HG02981 (cell line): Measurements from ENCODE around the gene RPL27A.
A peak's percentile ranks its signal among the peaks of the same experiment; 100 is the strongest.

Experiments used
- ATAC-seq: cut with Tn5 transposase; IDR thresholded peaks from one replicate; pipeline ENCODE4 v1.9.1; 2021; ENCODE audit warnings: mild to moderate bottlenecking, moderate library complexity; ENCODE audit not compliant: unreplicated experiment

The RPL27A gene

DNA sequence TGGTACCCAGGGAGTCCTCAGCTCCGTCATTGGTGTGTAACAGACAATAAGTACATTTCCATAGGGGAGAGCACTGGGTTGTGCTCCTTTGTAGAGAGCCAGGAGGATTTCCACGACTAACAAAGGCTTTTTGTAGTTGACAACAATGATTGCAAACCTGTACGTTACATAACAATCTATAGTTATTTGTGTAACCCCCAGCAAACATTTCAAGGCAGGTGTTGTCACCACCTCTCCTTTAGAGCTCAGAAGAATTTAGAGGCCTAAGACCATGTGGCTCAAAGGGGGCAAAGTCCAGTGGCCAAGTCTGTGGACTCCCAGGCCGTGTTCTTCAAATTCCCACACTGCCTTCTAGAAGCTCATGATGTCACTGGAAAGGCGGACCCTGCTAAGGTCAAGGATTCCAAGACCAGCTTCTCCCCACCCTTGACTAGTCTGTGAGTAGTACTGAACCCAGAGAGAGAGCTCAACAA lies 15.8 kb downstream of the RPL27A start:
- no peak for ATAC-seq

DNA sequence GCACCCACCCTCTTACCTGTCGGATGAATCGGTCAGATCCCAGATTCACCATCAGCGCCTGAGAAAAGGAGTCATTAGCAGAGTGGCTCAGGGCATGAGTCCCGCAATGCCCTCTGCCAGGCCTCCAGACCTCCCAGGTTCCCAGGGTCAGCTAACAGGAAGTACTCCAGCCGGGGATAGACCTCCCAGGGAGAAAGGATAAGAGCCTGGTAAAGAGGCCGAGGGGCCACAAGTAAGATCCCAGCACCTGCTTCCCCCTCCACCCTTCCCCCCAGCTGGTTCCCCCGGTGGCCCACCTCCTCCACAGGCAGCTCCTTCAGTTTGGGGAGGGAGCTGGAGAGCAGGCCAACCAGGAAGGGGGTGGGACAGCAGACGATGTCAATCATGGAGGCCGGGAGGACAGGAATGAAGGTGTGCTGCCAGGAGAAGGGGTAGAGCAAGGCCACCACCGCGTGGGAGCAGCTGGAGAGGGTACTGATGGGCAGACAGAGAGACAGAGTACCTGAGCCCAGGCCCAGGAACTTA lies 16.4 kb downstream of the RPL27A start:
- no peak for ATAC-seq

DNA sequence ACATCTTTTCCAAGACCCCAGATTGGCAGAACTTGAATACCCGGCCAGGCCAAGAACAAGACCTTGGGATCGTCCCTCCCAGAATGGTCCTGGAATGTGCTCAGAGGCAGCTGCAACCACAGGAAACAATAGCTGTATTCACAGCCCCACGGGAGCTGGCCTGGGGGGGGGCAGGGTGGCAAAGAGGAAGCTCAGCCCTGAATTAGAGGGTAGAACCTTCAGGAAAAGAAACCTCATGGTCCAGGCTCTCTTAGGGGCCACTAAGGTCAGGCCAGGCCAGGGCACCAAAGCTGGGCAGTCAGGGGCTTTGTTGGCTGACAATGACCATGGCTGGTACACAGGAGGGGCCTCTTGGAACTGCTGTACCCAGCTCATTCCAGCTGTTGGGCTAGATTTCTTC lies 17.3 kb downstream of the RPL27A start:
- ATAC-seq: no peak

GRCh38 chr11:8701891-8702597 lies 19.5 kb downstream of the RPL27A start:
- no peak for ATAC-seq

GRCh38 chr11:8702598-8702915 lies 20.0 kb downstream of the RPL27A start:
- ATAC-seq: no peak

DNA sequence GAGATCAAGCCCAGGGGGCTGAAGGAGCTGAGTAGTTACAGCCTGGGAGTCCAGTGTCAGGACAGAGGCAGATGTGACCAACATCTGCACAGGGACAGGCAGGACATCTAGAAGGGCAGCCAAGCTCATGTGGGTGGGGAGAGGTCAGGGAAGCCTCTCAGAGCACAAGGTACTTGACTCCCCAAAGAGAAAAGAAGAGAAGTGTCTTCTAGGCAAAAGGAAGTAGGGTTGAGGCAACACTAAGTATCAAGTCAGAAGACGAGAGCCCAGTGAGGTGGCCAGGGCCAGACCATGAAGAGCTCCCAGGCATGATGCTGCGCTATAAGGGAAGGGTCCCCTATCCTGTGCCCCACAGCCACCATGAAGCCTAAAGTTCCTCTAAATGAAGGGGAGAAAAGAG lies 21.5 kb downstream of the RPL27A start:
- no peak for ATAC-seq

GRCh38 chr11:8705146-8705545 lies 22.6 kb downstream of the RPL27A start:
- ATAC-seq: no peak

DNA sequence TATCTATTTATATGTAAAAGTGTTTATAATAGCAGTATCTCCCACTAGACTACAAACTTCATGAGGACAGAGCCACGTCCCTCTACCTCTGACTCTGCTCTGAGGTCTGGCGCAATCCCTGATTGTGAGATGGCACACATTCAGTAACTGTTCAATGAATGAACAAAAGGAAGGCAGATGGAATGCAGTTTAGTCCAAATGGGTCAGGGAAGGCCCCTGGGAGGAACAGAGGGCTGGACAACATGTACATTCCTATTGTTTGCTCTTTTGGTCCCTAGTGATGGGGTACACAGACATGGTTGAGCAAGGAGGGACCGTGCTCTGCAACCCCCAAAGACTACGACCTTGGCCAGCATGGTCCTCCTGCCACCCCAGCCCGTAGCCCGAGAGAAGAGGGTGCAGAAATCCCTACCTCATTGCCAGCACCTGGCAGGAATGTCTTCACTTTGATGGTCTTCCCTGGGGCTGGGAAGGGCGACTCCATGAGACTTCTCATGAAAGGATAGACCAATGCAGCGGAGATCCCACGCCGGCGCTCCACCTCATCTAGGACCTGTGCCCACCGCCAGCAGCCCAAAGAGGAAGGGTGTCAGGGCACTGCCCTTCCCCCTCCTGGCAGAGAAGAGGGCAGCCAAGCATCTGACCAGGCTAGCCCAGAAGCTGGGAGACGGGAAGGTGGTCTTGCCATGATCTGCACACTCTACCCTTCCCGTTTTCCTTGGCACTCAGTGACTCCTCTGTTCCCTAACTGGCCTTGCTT lies 24.3 kb downstream of the RPL27A start:
- ATAC-seq: no peak

DNA sequence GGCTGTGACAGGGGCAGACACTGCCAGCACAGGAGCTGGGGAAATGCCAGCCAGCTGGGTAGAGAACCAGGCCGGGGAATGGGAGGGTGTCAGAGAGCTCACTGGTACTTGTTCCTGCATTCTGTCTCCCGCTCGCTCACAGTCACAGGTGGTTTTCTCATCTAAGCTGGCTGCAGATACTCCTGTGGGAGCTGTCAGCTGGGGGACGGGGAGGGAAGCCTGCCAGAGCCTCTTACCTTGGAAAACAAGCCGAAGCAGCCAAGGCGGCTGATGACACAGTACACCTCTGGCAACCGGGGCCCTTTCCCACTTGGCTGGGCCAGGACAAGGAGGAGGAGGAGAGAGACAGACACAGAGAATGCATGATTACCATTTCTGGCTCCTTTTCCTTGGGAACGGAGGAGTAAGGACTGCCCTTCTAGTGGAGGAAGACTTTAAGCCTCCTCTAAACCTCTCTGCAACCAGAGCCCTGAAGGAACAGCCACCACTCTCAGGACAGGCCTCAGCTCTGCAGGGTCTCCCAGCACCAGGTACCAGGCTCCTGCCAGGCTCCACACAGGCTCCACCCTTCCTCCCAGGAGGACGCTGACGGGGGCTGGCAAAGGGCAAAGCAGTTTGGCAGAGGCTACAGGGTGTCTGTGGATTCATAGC lies 25.1 kb downstream of the RPL27A start:
- no peak for ATAC-seq

DNA sequence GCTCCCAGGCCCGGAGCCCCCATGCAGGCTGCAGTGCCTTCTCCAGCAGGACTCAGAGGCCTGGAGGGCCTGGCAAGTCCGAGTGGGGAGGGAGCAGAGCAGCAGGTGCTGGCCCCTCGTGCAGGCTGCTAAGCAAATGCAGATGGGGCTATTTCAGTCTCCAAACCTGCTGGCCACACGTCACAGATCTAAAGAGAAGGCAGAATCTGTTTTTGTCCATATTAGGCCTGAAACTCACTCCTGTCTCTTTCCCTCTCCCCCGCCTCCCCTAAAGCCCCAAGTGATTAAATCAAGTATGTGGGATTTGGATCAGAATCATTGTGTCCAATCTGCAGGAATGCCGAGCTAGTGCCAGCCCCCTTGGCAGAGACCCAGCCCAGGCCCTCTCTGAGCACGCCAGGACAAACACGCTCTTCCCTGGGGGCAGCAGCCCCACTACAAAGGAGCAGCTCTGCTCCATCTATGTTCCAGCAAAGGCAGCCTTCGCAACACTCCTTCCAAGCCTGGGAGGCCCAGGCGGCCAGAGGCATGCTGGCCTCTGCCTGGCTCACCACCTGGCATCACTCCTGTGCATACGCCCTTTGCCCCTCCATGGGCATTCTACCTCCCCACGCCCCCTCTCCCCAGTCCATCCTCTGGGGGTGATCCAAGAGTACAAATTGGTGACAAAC lies 26.5 kb downstream of the RPL27A start:
- no peak for ATAC-seq

DNA sequence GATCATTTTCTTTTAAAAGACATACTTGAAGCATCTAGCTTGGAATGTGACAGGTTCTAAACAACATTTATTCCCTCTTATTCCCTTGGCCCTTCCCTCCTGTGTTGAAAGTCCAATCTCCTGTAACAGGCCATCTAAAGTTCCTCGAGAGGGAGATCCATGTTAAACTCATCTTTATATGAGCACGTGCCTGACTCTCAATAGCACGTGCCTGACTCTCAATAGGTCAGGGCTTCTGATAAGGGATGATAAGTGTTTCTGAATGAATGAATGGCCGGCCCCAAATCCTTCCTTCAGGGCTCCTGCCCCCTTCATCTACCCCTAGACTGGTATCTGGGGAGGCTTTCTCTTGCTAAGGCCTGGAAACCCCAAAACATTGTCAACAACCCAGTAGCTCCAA lies 27.2 kb downstream of the RPL27A start:
- no peak for ATAC-seq

GRCh38 chr11:8711895-8712442 lies 29.4 kb downstream of the RPL27A start:
- no peak for ATAC-seq

GRCh38 chr11:8712506-8712905 lies 29.9 kb downstream of the RPL27A start:
- ATAC-seq: no peak

DNA sequence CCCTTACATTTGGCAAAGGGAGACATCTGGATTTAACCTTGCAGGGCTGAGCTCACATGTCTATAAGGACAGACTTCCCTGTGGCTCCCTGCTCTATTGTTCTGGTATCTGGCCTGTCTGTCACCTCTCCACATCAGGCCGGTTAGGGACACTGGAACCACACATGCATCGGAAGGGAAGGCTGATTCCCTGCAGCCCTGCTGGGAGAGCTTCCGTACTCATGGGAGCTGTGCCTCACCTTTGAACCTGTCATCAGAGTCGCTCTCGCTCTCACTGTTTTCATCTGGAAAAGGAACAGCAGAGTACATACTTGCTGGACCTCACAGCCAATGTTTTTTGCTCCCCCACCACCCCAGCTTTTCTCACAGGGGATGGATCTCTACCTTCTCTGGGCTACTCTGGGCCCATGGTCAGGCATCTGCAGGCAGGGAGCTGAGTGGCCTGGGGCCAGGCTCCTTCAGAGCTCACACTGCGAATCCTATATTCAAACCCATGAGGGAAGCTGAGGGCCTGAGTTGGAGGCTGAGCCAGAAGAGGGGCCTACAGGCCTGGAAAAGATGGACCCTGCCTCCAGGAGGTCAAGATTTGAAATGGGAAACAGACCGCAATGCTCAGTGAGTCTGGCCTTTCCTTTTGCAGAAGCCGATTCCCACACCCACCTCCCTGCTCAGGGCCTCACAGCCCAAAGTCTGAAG lies 31.3 kb downstream of the RPL27A start:
- no peak for ATAC-seq

DNA sequence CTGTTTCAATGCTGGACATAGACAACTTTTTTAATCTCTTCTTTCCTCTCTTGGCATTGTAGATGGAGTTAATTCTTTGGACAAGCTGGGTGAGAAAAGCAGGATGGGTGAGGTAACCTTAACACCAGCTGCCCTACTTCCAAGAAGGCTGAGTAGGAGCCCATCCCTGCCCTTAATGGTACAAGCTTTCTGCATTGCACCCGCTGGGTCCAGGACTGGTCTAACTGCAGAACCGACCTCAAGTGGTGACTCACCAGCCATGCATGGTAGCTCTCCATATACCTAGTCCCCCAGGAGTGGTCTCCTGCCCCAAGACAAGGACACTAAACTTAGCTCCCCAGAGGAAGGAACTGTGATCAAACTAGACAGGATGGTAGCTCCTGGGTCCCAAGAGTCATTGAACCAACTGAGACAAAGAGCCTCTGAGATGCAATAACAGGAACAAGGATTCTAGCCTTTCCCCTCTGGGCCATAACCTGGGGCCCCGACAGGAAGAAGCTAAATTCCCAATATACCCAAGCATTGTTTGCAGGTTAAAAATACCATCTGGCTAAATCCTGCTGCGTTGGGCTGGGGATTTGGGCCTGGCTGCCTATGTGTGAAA lies 32.1 kb downstream of the RPL27A start:
- ATAC-seq: no peak

- ATAC-seq: no peak
Measured at GRCh38 chr11:8715501-8715900, 32.9 kb downstream of the RPL27A start.

- ATAC-seq: no peak
Measured at GRCh38 chr11:8717544-8717875, 34.9 kb downstream of the RPL27A start.

- ATAC-seq: peak; percentile 48
Measured at GRCh38 chr11:8717876-8718753, 35.5 kb downstream of the RPL27A start.

GRCh38 chr11:8719211-8719649 lies 36.6 kb downstream of the RPL27A start:
- ATAC-seq: no peak
